Pons (tissue), 1 donor: ENCODE measurements around the gene LAMTOR5.
"Not testable (repeated sequence)": the region's sequence is repeated elsewhere in the genome, so short reads cannot be mapped to it uniquely, and the experiment has no call there.

Experiments used
- DNase-seq: peaks from one replicate; pipeline ENCODE4 v3.0.0-alpha.2; 2016; ENCODE audit warnings: low spot score

The LAMTOR5 gene

DNA sequence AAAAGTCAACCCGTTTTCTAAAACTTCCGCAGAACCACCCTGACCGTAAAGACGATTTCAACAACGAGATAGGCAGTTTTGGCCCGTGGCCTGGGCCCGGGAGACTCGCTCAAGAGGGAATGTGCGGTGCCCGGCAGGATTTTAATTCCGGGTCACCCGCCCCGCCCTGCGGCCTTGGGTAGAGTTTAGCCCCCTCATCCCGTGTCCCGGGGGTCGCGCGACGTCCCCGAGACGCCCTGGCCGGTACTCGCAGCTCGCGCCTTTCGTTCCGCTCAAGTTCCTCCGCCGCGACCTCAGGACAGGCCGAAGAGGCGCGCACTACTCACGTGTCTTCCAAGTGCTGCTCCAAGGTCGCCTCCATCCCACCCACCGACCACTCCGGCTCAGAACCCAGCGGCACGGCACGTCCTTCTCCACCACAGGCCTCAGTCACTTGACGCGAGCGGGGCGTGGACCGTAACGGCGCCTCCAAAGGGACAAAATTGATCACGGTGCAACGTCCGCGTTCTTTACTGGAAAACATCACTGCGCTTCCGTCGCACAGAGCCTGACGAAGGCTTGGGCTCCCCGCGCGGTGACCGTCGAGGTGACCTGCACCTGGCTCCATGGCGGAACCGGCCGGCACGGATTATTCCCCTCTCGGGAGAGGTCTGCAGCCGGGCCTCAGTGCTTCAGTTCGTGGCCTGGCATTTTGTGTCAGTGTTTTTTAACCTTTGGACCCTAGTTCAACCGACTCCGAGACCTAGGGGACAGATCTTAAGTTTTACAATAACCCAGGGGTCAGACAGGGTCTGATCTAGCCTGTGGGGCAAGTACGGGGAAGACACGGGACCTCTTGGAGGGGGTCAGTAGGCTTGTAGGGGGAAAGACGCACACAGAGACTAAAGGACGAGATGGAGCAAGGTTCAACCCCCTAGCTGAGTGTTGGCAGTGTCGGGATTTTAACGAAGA, at the start of gene LAMTOR5:
Gene LAMTOR5 (minus strand): TSS at position 435 of the 951 bp plus-strand sequence. CDS start 74 bp downstream, at position 361.
- DNase-seq, result peak; percentile 86

DNA sequence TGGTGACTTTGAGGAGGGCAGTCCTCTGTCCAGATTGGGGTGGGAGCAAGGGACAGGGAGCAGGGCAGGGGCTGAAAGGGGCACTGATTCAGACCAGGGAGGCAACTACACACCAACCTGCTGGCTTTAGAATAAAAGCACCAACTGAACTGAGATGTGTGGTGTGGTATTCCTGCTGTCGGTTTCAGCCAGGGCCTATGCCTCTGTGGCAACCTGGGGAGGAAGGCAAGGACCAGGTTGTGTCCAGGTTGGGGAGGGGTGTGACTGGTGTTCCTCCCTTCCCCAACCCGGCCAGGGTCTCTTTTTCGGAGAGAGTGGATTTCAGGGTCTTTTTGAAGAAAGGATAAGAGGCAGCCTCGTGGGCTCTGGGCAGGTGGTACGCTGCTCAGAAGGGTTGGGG, 49.7 kb upstream of the LAMTOR5 start:
- DNase-seq, result no peak

DNA sequence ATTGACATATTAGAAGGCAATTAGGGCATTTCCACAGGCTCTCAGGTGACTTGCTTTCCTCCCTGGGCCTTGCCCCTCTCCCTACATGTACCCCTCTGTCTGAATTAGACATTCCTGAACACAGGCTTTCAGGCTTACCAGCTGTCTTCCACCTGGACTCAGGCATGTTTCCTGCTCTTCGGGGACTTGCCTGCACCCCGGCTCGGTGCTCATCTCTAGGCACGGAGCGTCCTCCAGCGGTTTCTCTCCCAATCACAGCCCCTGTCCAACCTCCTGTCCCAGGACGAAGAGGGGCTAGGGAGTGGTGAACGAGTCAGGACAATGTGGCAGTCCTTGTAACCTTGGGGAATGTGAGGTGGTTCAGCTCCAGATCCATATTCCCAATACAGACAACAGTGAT, 47.7 kb upstream of the LAMTOR5 start:
- DNase-seq, result no peak

DNA sequence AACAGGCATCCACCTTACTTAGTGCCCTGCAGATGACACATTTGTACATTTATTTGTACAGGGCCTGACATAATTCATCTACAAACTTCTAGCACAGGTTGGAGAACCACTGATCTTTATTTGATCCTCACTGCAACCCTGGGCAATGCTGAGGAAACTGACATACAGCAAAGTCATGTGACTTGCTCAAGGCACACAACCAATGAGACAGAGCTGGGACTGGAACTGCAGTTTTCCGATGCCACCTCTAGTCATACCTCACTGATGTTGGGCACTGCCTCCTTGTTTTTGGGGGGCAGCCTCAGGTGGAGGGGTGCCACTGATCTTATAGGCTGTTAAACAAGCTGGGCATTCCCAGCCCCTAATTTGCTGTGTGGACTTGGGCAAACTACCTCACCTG, 46.8 kb upstream of the LAMTOR5 start:
- no peak for DNase-seq

DNA sequence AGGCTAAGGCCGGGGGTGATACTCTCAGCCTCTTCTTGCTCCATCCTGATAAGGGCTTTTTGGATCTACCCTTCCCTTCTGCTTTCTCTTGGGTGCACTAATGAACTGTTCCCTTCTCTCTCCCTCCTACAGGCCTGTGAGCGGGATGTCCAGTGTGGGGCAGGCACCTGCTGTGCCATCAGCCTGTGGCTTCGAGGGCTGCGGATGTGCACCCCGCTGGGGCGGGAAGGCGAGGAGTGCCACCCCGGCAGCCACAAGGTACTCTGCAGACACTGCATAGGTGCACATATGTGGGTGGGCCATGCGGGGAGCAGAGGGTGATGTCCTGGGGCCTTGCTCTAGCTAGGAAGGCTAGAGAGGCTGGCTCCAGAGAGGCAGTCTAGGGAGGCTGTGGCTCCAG, 46.3 kb upstream of the LAMTOR5 start:
- no peak for DNase-seq

DNA sequence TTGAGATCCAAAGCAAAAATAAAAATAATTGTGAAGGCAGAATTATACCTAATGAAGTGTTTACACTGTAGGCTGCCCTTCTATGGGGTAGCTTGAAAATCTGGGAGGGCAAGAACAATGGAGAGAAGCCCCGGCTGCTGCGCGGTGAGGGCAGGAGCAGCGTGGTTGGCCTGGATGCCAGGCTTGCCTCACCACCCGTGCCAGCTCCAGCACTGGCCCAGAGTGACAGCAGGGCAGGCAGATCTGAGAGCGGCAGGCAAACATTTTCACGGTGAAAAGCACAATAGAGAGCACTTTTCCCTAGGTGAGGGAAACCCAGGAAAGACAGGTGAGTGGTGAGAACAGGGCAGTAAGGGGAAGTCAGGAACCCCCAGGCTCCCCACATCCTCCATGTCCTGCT, 44.8 kb upstream of the LAMTOR5 start:
- DNase-seq, result no peak

DNA sequence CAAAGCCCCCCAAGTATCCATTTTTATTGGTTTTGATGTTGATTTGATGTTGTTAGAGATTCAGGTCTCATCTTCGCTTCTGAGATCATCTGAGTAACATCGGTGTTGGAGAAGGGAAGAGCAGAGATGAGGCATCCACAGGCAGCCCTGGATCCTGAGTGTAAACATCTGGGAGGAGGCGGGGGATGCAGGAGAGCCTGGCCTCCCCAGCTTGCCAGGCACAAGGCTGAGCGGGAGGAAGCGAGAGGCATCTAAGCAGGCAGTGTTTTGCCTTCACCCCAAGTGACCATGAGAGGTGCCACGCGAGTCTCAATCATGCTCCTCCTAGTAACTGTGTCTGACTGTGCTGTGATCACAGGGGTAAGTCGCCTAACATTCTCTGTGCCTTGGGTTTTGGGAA, 43.4 kb upstream of the LAMTOR5 start, which contains the start of gene PROK1:
Gene PROK1 (plus strand): TSS at position 221 of the 400 bp plus-strand sequence. CDS start 68 bp downstream, at position 289.
- no peak for DNase-seq

DNA sequence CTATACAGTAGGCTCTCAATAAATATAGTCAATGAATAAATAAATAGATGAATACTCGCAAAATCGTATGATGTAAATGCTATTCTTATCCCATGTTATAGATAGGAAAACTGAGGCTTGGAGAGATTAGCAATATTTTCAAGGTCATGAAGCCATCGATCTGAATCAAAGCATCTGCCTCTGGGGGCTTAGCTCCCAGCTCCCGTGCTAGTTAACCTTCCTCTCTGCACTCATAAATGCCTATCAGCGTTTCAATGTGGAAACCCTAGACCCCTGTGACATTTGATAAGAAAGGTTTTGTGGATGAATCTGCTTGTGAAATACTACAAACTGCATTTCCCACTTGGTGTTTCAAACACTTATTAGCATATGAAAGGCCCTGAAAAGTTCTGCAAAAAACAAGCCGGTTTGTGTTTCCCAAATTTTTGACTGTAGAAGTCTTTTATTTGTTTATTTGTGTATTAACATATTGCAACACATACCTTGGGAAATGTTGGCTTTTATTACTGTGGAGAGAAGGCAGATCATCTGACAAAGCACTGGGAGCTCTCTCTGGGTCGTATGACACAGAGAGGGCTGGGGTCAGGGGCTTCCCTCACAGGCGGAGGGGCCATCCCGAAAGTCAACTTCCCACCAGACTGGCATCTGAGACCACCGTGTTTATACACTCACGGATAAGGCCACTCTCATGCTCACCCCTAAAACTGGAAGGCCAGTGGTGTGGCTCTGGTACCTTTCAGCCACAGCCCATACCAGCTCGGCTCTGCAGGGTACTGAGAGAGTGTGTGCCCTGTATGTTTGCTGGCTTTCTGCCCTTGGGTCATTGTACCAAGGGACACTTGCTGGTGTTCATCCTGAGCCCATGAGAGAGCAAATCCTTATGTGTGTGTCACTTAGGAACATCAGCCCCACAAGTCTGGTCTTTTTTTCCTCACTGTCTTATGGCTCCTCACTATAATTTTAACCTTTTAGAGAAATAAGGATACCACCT, 42.5 kb upstream of the LAMTOR5 start:
- no peak for DNase-seq

DNA sequence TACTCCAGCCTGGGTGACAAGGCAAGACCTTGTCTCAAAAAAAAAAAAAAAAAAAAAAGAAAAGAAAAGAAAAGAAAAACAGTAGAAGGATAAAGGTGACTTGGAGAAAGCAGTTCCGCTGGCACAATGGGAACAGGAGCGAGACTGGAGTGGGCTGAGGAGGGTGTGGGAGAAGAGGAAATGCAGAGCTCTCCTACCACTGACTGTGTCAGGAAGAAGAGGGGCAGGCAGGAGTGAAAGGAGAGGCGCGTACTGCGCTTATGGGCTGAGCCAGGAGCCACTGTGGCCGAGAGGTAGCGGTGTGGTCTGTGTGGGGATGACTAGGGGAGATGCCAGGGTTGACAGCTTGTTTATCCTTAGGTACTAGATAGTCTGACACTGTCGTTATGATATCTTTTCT, 37.1 kb upstream of the LAMTOR5 start:
- no peak for DNase-seq

DNA sequence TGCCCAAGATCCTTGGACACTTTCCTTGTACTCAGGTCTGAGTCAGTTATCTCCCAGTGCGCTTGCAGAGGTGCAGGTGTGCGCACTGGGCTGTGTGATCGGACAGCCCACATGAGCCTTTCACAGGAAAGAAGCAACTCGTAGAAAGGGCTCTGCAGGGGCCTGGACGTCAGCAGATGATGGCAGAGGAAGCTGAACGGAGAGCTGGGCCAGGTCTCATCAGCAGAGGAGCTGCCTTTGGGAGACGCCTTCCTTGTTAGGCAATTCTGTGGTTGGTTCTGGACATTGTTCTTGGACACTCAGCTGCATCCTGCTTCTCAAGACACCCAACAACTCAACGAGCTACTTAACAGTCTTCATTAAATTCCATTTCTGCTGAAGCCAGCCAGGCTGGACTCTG, 36.0 kb upstream of the LAMTOR5 start:
- no peak for DNase-seq

DNA sequence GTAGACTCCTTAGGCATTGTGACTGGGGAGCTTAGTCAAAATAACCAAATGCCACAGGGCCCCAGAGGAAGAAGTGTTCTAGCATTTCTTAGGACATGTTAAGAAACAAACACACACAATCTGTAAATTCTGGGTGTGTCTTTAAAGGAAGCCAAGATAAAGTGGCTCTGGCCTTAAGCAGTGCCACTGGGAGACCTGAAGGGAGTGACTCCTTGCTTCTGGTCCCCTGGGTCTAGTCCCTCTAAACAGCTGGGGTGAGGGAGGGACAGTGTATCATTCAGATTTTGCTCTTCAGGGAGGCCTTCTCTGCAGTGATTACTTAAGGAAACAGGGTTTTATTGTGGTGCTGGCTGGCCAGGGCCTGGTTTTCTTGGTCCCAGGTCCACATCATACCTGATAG, 34.4 kb upstream of the LAMTOR5 start:
- DNase-seq, result no peak

DNA sequence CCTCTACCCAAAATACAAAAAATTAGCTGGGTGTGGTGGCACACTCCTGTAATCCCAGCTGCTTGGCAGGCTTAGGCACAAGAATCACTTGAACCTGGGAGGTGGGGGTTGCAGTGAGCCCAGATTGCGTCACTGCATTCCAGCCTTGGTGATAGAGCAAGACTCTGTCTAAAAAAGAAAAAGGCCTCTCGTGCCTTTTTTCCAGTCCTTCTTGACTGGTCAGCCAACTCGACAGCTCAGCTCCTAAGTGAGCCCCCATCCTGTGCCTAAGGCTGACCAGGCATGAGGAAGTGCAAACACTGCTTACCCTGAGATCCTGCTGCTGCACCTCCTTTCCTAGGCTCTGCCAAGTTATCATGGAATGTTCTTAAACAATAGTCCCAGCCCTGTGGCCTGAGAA, 33.4 kb upstream of the LAMTOR5 start:
- no peak for DNase-seq

DNA sequence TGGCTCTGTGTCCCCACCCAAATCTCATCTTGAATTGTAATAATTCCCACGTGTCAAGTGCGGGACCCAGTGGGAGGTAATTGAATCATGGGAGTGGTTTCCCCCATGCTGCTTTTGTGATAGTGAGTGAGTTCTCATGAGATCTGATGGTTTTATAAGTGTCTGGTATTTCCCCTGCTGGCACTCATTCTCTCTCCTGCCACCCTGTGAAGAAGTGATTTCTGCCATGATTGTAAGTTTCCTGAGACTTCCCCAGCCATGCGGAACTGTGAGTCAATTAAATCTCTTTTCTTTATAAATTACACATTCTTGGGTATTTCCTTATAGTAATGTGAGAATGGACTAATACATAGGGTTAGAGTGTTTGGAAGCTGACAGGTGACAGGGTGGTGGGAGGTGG, 32.4 kb upstream of the LAMTOR5 start:
- not testable (repeated sequence) for DNase-seq

DNA sequence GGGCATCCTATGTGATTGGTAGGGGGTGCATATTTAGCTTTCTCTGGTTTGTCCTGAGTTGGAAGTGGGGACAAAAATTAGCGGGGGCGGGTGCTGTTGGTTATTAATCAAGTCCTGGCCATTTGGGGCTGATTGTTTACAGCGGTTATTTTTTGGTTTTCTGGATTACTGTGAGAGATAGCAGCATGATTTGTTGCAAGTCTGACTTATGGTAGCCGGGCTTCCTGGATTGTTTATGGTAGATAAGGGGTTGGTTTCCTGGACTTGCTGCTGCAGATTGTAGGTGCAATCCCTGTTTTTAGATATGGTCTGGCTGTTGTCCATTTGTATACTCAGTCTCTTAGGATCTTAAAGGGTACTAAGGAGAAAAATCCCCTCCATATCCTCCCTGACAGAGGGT, 31.4 kb upstream of the LAMTOR5 start:
- DNase-seq, result no peak

DNA sequence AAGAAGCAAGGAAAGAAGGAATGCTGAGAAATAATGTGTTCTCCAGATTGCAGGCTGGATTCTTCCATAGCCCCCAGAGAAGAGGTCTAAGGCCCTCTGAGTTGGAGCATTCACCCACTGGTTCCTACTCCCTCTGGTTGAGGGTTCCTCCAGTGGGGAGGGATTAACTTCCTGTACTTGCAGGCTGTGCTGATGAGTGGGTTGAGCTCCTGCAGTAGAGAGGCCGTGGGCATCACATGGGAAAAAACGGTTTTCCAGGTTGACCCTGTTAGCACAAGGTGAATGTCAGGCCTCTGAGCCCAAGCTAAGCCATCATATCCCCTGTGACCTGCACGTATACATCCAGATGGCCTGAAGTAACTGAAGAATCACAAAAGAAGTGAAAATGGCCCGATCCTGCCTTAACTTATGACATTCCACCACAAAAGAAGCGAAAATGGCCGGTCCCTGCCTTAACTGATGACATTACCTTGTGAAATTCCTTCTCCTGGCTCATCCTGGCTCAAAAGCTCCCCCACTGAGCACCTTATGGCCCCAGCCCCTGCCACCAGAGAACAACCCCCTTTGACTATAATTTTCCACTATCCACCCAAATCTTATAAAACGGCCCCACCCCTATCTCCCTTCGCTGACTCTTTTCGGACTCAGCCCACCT, 30.3 kb upstream of the LAMTOR5 start:
- DNase-seq, result not testable (repeated sequence)

DNA sequence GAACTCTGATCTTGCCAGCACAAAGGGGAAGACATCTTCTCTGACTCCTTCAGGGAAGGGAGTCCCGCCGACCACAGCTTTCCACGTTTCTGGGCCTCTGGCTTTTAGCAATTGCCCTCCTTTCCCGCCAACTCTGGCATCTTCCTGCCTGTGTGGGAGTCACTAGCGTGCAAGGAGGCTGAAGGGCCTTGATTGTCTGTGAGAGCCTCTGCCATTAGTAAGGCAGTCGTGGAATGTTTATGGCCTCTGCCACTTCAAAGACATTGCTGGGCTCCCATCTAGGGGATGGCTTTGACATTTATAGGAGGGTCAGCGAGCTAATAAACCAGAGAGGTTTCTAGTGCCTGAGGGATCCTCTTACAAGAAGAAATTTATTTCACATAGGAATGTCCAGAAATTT, 29.1 kb upstream of the LAMTOR5 start:
- DNase-seq, result no peak

DNA sequence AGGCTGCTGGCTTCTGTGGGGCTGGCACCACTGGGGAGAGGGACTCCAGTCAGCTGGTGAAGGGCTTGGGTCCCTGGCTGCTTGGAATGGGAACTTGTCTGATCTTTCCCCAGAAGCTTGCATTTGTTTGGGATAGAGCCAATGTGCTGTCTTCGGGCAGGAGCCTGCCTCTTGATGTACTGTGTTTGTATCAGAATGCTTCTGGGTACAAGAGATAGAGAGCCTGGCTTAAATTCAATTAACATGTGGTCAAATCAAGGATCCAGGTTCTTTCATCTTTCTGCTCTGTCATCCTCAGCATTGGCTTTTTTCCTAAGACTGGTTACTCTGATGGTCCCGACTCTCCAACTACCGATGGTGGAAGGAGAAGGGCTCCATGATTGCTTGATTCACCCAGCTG, 27.5 kb upstream of the LAMTOR5 start:
- DNase-seq, result no peak

DNA sequence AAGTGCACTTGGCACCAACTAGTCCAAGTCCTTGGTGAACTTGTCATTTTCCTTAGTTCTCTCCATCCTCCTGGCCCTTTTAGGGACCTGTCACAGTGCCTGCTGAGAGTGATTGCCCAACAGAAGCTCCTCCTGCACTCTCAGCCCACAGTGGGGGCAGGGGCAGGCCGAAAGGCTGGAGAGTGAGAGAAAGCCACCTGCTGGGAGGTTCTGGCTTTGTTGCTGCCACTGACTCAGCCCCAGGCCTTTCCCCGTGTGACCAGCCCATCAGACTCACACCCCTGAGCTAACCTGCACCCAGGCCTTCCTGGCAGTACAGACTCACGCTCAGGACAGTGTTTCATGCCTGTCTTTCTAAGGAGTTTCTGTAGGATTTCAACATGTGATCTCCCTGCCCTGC, 26.3 kb upstream of the LAMTOR5 start:
- DNase-seq, result no peak

DNA sequence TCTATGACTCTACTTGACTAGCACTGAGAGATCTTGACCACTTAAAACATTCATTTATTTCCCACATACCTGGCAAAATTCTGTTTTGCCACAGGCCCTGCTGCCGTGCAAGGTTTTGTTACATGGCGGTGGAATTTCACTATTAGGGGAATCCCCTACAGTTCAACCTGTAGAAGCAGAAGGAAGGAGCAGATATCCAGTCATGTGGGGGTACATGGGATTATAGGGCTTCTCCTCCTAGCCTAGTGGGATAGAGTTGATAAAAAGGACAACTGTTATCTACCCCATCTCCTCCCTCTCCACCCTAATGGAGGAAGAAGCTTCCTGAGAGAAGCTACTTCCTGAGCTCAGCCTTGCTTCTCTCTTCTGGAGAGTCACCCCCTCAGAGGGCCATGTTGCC, 25.7 kb upstream of the LAMTOR5 start:
- no peak for DNase-seq

DNA sequence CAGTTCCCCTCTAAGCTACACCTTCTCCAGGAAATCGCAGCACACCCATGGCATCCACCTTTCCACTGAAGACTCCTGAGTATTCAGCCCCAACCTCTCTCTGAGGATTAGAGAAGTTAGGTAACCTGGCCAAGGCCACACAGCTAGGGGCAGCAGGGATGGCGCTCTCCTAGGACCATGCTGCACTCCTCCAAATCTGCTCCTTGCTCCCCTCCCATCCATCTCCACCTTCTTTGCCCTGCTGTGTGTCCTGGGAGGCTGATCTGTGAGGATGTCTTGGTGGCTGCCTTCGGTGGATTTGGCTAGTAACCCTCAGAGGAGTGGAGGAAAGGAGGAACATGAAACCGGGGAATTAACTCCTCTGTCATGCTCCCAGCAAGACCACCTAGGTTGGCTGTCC, 23.4 kb upstream of the LAMTOR5 start:
- DNase-seq, result no peak

DNA sequence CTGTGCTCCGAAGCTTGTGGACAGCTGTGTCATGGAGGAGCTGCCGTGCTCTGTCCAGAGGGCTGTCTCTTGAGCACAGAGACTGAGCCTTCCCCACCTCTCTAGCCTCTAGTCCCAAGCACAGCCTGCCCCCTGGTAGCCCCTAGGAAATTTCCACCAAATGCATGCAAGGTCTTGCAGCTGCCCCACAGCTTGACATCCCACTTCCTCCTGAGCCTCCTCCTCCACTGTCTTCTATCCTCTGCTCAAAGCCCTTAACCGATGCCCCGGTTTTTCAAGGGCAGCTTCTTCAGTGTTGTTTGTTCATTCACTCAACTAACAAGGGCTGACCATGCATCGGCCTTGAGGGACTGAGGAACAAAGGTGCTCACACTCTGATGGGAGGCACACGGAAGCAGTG, 22.9 kb upstream of the LAMTOR5 start:
- DNase-seq, result no peak

DNA sequence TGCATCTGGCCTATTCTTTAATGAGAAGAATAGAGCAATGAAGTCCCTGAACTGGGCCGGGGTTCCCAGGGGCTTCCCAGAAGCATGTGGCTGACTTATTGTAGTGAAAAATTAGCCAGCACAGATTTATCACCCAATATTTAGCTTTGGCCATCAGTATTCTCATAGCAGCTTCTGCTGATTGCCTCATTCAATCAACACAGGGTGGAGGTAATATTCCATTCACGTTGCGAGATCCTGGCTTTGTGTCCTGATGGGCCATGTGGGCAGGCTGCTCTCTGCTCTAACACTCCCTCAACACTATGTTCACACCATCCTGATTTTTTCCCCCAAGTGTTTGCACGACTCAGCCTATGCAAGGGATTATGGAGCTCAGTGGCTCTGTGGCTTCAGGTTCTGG, 21.5 kb upstream of the LAMTOR5 start:
- no peak for DNase-seq
